B cell (primary cell): Measurements from ENCODE around the gene NKAIN2. TPM values are rescaled to one million over a fixed set of nuclear protein-coding genes. Genes with fewer than 3 reads are reported as not detected.

Experiments
- ATAC-seq: fragments of 200-7000 bp; cut with Tn5 transposase; one replicate; pipeline ENCODE4 v1.10.0; 2021; ENCODE audit warnings: low read depth, mild to moderate bottlenecking, moderate number of reproducible peaks, moderate library complexity
- CTCF ChIA-PET: fragments of 350-600 bp; sonication (Branson Sonifier 250); formaldehyde crosslinking; loops from one replicate; lab custom pipeline; 2021; ENCODE audit warnings: antibody characterized with exemption, inconsistent platforms; lab: Charles Lee
- POLR2A ChIA-PET: fragments of 350-600 bp; sonication (Branson Sonifier 250); formaldehyde crosslinking; loops from one replicate; lab custom pipeline; 2021; ENCODE audit warnings: antibody characterized with exemption; lab: Charles Lee
- DNase-seq: peaks from one replicate; pipeline ENCODE4 v3.0.0; 2013
- H2AFZ ChIP-seq: 2 replicates; pipeline ENCODE4 v1.6.1; 2012; ENCODE audit warnings: mild to moderate bottlenecking, low read depth, low read length; ENCODE audit not compliant: insufficient read depth, poor library complexity, severe bottlenecking
- H3K27ac ChIP-seq, 2 donors: 1 replicate in 1 of 2; 2 replicates in 1 of 2; pipeline ENCODE4 v1.5.1; 2012 to 2013; ENCODE audit warnings: low read length in 2 of 2, mild to moderate bottlenecking in 2 of 2, moderate library complexity in 1 of 2
- H3K27me3 ChIP-seq, 4 experiments: fragments of 200-600 bp in 1 of 4; sonication (generic) in 1 of 4; replicated peaks in 1 of 4; 1 replicate in 2 of 4; 2 replicates in 2 of 4; pipeline versions ENCODE4 v1.6.1 to v1.7.0; 2013 to 2016; ENCODE audit warnings: low read length in 3 of 4, mild to moderate bottlenecking in 2 of 4, mixed read lengths in 1 of 4, moderate library complexity in 1 of 4; ENCODE audit not compliant: insufficient read depth in 4 of 4, control insufficient read depth in 3 of 4; ENCODE audit errors: control extremely low read depth in 1 of 4
- H3K36me3 ChIP-seq, 2 experiments: replicated peaks in 1 of 2; 1 replicate in 1 of 2; 2 replicates in 1 of 2; pipeline versions ENCODE4 v1.6.1 to v1.7.1; 2013; ENCODE audit warnings: low read length in 1 of 2; ENCODE audit not compliant: insufficient read depth in 2 of 2, control insufficient read depth in 1 of 2; ENCODE audit errors: control extremely low read depth in 1 of 2, extremely low read depth in 1 of 2
- H3K4me1 ChIP-seq, 2 donors: fragments of 200-600 bp in 1 of 2; sonication (generic) in 1 of 2; 1 replicate in 1 of 2; 2 replicates in 1 of 2; pipeline versions ENCODE4 v1.5.1 to v1.6.1; 2013 to 2017; ENCODE audit warnings: low read length in 2 of 2; ENCODE audit not compliant: control insufficient read depth in 2 of 2, insufficient read depth in 2 of 2
- H3K4me2 ChIP-seq: replicated peaks from 2 replicates; pipeline ENCODE3; 2012; ENCODE audit warnings: mild to moderate bottlenecking, low read depth, low read length; ENCODE audit not compliant: poor library complexity, severe bottlenecking
- H3K4me3 ChIP-seq, 5 experiments: fragments of 200-600 bp in 1 of 5; sonication (generic) in 1 of 5; 1 replicate in 3 of 5; 2 replicates in 2 of 5; pipeline versions ENCODE4 v1.5.1 to v1.7.0; 2011 to 2016; ENCODE audit warnings: low read length in 4 of 5, mild to moderate bottlenecking in 4 of 5, low read depth in 2 of 5, control low read depth in 1 of 5, moderate library complexity in 1 of 5; ENCODE audit not compliant: insufficient read depth in 1 of 5; ENCODE audit errors: control extremely low read depth in 1 of 5, extremely low read depth in 1 of 5
- H3K79me2 ChIP-seq: fragments of 200-600 bp; sonication (generic); one replicate; pipeline ENCODE4 v1.6.0; 2016; ENCODE audit warnings: low read length; ENCODE audit not compliant: control insufficient read depth, insufficient read depth
- H3K9ac ChIP-seq: fragments of 200-600 bp; sonication (generic); 2 replicates; pipeline ENCODE4 v1.6.1; 2017; ENCODE audit warnings: mild to moderate bottlenecking, low read length, moderate library complexity
- H3K9me3 ChIP-seq, 3 donors: one replicate each; pipeline versions ENCODE4 v1.6.1 to v1.7.1; 2013; ENCODE audit warnings: low read length in 2 of 3; ENCODE audit not compliant: control insufficient read depth in 2 of 3, insufficient read depth in 1 of 3; ENCODE audit errors: control extremely low read depth in 1 of 3
- H4K20me1 ChIP-seq: 2 replicates; pipeline ENCODE4 v1.6.0; 2012; ENCODE audit warnings: mild to moderate bottlenecking, low read length; ENCODE audit not compliant: insufficient read depth, control insufficient read depth, poor library complexity, severe bottlenecking
- H3K27ac Mint-ChIP-seq: one replicate; pipeline ENCODE4 v1.8.0; 2021; ENCODE audit warnings: mixed read lengths
- H3K27me3 Mint-ChIP-seq: one replicate; pipeline ENCODE4 v1.8.0; 2021; ENCODE audit warnings: mixed read lengths
- H3K4me1 Mint-ChIP-seq: one replicate; pipeline ENCODE4 v1.8.0; 2021; ENCODE audit warnings: mixed read lengths
- H3K4me3 Mint-ChIP-seq: one replicate; pipeline ENCODE4 v1.8.0; 2021; ENCODE audit warnings: mixed read lengths
- H3K9me3 Mint-ChIP-seq: one replicate; pipeline ENCODE4 v1.8.0; 2022; ENCODE audit warnings: mixed read lengths; ENCODE audit not compliant: insufficient read depth
- EZH2 ChIP-seq: IDR thresholded peaks from 2 replicates; pipeline ENCODE4 v1.6.1; 2012; ENCODE audit warnings: borderline replicate concordance, low read depth, mild to moderate bottlenecking, moderate library complexity, low read length; ENCODE audit not compliant: insufficient read depth, poor library complexity, severe bottlenecking
- WGBS: methylation state at CpG from one replicate; pipeline ENCODE4 v1.1.5; 2013; ENCODE audit warnings: missing lambda C conversion rate; ENCODE audit not compliant: insufficient coverage; 5-methylcytosine and 5-hydroxymethylcytosine counted together
- intact Hi-C: fragments of 100-400 bp; cut with micrococcal nuclease; formaldehyde crosslinking; loops from one replicate; pipeline ENCODE4 v1.10.0; 2022
- polyA plus RNA-seq: library from polyadenylated mRNA; depleted of rRNA; stranded (reverse); fragments of >200 nt; gene quantifications from 2 replicates; pipeline ENCODE4 v1.2.3, GENCODE V29; 2012
- total RNA-seq, 2 donors: library from RNA; stranded (reverse); fragments of 120-200 nt in 1 of 2; gene quantifications; 1 replicate in 1 of 2; 2 replicates in 1 of 2; pipeline versions ENCODE4 v1.2.3 to v1.2.4, GENCODE V29; 2013 to 2022
- TF ChIP-seq, protein P1 (sequence below): fragments of 200-600 bp; IDR thresholded peaks from one replicate; pipeline ENCODE4 v1.8.0; 2022; ENCODE audit warnings: antibody characterized with exemption, mild to moderate bottlenecking

Gene NKAIN2
- total and polyA plus RNA-seq, 2 donors (not counting 1 experiment from before 2014, with no cell fraction given), result not detected

DNA sequence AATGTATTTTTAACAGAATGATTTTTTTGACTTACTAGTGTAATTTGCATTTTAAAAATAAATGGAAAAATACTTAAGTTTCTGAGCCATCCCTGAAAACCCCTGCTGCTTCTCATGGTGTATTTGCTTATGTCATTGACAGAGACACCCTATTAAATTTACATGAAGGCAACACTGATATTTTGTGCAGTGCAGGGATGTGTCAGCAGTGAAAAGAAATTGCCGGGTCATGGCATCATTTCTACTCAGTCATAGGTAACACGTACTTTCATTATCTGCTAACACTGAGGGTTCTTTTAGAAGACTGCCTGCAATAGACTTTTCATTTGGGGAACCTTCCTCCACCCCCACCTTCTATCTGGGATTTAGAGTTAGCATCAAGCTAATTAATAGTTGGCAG lies 1021.9 kb downstream of the NKAIN2 start:
- H3K79me2 ChIP-seq, result no peaks in the 10 kb centered on the region
- no peaks in the 10 kb centered on the region for H4K20me1 ChIP-seq
- Mint-ChIP-seq H3K27me3 (no peaks in the 10 kb centered on the region), H3K9me3 (no peaks in the 10 kb centered on the region), H3K27ac (no peak overlapping the region), H3K4me3 (no peak overlapping the region), H3K4me1 (no peaks in the 10 kb centered on the region)
- DNase-seq, result no peak
- no peaks in the 10 kb centered on the region for H3K9me3 ChIP-seq
- intact Hi-C loops, result no loop called here
- H3K27ac ChIP-seq, result no peak overlapping the region
- H3K4me3 ChIP-seq, result no peak overlapping the region
- no peak overlapping the region for H2AFZ ChIP-seq
- no peaks in the 10 kb centered on the region for H3K4me1 ChIP-seq
- H3K27me3 ChIP-seq, result no peaks in the 10 kb centered on the region
- no peak for ATAC-seq
- TF ChIP-seq, protein P1, sequence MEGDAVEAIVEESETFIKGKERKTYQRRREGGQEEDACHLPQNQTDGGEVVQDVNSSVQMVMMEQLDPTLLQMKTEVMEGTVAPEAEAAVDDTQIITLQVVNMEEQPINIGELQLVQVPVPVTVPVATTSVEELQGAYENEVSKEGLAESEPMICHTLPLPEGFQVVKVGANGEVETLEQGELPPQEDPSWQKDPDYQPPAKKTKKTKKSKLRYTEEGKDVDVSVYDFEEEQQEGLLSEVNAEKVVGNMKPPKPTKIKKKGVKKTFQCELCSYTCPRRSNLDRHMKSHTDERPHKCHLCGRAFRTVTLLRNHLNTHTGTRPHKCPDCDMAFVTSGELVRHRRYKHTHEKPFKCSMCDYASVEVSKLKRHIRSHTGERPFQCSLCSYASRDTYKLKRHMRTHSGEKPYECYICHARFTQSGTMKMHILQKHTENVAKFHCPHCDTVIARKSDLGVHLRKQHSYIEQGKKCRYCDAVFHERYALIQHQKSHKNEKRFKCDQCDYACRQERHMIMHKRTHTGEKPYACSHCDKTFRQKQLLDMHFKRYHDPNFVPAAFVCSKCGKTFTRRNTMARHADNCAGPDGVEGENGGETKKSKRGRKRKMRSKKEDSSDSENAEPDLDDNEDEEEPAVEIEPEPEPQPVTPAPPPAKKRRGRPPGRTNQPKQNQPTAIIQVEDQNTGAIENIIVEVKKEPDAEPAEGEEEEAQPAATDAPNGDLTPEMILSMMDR, result no peak
- TF ChIP-seq EZH2, result no peak
- no peak overlapping the region for H3K9ac ChIP-seq
- POLR2A ChIA-PET, result no interaction called here
- CTCF ChIA-PET, result no interaction called here
- no peak overlapping the region for H3K4me2 ChIP-seq
- WGBS, result no CpG with 5 or more reads among the region's 2 CpGs
- H3K36me3 ChIP-seq, result no peaks in the 10 kb centered on the region

DNA sequence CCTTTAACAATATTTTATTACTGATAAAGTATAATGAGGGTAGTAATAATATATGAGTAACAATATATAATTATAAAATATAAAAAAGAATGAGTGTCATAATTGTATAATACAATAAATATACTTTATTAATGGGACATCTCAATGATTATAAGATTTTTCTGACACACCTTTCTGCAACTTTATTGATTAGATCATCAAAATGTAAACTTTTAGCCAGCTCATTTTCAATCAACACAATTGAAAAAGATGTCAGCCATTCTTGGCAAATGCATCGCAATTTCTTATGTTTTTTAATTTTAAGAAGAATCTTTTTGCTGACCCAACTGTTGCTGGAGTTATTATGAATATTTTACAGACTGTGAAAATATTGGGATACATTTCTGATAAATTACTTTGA lies 1026.2 kb downstream of the NKAIN2 start:
- H3K27ac ChIP-seq, result no peak overlapping the region
- H4K20me1 ChIP-seq, result no peaks in the 10 kb centered on the region
- H3K36me3 ChIP-seq, result no peaks in the 10 kb centered on the region
- DNase-seq (no peak), ATAC-seq (no peak)
- no peak overlapping the region for H3K27ac Mint-ChIP-seq
- no peaks in the 10 kb centered on the region for H3K9me3 Mint-ChIP-seq
- H3K4me1 Mint-ChIP-seq, result no peaks in the 10 kb centered on the region
- intact Hi-C loops, result no loop called here
- no peaks in the 10 kb centered on the region for H3K79me2 ChIP-seq
- no peak overlapping the region for H3K4me2 ChIP-seq
- WGBS, result no CpG with 5 or more reads among the region's 1 CpG
- no peak overlapping the region for H2AFZ ChIP-seq
- no peak for TF ChIP-seq EZH2
- TF ChIP-seq, protein P1, result no peak
- no peaks in the 10 kb centered on the region for H3K27me3 ChIP-seq
- no peaks in the 10 kb centered on the region for H3K4me1 ChIP-seq
- H3K9ac ChIP-seq, result no peak overlapping the region
- peaks cover 0 to 3% (median 0%) of the 10 kb centered on the region in 3 donors for H3K9me3 ChIP-seq
- H3K4me3 Mint-ChIP-seq, result no peak overlapping the region
- no peaks in the 10 kb centered on the region for H3K27me3 Mint-ChIP-seq
- CTCF ChIA-PET, result no interaction called here
- no peak overlapping the region for H3K4me3 ChIP-seq
- POLR2A ChIA-PET, result no interaction called here
